SKM-1 treated with dmso at 0.1 percent for 144 hours (cell line): ENCODE data around the gene GPC3.

Source experiments
- DNase-seq: peaks from one replicate; lab custom pipeline; 2025; ENCODE audit not compliant: unreplicated experiment; lab: John Stamatoyannopoulos, UW

Gene GPC3

DNA sequence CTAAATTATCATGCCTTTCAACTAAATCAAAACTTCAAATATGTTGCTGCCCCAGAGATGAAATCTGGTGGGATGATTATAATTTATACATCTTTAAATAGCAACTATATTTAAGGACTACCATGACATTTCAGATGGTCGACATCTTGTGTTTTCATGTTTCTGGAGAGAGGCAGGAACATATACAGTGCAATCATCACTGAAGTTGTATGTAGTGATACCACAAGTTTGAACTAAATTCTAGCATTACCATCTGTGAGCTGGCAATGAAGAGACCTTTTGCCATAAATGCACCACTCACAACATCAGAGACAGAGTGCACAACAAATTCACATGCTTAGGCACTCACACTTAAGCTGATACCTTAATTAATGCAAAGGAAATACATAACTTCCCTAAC is 373.7 kb downstream of the GPC3 start:
- DNase-seq, result no peak

DNA sequence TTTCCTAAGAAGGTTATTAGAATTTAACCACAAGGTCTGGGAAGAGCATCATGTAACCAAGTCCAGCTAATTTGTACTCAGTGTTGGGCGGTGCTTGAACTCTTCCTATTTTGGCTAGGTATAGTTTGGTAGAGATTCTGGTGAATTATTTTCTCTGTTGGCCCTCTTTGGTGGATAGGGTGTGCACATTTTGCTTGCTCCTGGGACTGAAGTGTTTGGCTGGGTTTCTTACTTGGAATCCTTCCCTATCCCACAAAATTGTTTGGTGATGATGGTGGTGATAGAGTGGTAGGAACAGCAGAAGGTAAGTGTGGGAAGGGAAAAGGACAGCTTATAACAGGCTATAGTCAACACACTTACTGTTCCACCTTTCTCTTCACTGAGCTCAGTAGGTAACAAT is 375.3 kb downstream of the GPC3 start:
- no peak for DNase-seq

DNA sequence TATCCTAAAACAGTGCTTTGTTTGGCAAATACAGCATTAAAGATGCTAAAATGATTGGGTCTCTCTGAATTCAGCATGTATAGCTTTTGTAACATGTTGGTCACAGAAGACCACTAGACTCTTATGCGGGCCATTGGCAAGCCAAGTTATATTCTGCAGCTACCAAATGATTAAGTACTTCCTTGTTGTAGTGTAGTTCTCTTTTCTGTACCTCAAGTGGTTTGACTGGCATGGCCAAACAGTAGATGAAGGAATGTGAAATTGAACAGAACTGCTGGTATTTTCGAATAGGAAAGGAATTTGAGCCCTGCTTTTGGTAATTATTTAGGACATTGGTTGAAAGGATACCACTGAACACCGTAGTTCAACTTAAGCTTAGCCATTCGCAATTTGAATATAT is 376.2 kb downstream of the GPC3 start:
- no peak for DNase-seq

DNA sequence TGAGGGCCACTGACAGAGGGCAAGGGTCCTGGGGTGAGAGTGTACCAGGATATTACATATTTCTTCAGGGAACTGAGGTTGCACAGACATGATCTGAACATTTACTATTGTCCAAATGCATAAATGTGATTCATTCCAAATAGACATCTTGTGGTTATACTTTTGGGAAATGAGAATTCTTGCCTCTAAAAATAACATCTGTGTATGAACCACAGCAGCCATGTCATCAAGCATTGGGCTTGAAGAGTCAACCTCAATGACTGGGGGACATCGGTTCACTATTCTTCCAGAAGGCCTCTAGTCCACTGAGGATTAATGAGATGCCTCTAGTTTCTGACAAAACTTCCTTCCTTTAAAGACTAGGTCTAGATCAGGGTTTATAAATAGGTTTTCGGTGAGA is 377.0 kb downstream of the GPC3 start:
- DNase-seq, result no peak

DNA sequence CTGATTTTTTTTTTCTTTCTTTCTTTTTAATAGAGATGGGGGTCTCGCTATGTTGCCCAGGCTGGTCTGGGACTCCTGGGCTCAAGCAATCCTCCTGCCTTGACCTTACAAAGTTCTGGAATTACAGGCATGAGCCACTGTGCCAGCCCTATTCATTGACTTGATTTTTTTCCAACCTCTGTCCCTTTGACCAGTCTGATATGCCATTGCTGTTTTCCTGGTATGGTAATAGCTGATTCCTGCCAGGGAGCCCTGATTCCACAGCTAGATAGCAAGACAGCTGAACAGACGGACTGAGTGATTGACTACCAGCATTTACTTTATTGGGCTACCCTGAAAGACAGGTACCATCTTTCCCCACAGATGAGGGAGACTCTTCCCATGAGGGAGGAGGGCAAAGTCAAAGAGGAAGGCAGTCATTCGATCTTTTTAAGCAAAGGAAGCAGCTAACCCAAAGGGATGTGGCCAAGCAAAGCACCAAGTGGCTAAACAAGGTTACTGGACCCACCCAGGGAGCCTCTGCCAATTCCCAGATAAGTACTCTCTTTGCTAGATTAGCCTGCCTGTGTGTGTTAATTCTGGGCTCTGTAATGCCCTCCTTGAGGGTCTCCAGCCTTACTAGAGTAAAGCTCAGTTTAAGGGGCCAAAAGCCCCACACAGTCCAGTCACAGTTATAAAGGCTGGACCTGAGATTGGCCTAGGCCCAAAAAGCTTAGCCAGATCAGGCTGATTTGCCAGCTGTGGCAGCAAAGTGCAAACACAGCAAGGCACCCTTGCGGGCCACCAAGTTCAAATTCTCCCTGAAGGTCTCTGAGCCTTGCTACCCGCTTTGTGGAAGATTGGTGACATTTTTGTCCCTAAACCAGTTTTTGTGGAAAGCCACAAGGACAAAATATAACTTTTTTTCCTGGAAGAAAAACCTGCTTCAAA is 377.7 kb downstream of the GPC3 start:
- no peak for DNase-seq

DNA sequence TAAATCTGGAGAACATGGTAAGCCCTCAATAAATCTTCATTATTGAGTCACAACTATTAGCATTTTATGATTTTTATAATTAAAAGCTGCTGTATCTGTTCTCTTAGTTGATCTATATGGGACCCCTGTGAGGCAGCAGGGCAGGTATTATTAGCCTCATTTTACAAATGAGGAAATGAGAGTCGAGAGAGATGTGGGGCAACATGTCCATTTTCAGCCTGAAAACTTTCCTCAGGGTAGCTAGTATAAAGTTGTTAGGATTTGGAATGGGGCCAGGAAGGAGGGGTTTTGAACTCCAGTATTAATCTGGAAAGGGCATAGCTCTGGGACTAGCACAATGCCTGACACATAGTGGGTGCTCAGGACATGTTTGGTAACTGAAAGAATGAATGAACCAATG is 378.4 kb downstream of the GPC3 start:
- no peak for DNase-seq

DNA sequence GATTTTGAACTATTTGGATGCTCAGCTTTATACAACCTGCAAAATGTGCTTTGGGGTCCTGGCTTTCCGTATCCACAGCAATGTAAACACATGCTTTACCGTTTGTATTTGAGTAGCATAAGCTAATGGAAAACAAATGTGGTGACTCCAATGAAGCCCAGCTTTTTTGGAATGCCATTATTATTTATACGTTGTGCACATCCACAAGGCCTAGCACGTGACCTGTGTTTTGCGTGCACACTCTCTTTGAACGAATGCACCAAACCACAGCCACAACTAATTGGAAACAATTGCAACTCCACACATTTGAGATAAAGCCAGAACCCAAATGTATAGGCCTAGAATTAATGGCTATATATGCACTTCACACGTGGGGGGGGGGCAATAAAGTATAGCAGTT is 380.6 kb downstream of the GPC3 start:
- DNase-seq, result no peak

DNA sequence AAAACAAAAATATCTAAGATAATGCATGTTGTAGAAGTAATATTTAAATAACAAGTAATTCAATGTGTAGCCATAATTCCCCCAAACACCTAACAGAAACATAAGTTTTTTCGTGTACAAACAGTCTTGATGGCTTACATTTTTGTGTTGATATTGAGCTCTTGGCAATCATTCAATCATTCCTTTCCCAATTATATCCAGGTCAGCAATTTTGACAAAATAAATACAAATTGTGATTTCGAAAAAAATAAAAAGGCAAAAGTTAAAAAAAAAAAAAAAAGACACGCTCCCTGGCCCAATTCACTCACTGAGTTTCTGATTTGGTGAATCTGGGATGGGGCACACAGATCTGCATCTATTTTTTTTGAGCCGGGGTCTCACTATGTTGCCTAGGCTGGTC is 382.5 kb downstream of the GPC3 start:
- no peak for DNase-seq

DNA sequence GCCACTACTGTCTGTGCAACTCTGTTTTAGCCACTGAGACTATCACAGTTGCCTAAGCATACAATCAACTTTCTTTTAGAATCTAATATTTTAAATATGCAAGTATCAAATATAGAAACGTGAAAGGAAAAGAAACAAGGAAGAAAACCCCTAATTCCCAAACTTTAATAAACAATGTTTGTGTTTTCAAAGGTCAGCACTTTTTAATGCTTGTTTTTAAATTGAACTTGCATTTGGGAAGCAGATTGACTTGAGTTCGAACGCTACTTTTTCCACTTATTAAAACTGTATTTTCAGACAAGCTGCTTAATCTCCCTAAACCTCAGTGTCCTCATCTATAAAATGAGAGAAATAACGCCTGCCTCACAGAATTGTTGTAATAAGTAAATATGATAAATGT is 384.3 kb downstream of the GPC3 start:
- no peak for DNase-seq

DNA sequence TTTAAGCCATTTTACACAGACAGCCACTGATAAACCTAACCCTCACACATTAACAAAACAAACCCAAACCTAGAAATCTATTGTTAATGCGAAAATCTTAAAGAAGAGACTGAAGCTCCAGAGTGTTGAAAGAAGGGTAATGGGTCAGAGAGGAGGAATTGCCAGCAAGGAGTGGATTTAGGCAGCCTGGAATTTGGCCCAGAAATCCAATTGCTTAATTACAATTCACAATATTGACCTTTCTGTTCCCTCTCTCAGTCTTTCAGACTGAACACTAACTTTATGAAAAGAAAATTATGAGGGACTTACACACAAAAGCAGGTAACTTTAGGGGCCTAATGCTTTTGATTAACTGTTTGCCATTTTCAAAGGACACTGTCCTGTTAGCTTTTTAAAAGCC is 384.9 kb downstream of the GPC3 start:
- no peak for DNase-seq

DNA sequence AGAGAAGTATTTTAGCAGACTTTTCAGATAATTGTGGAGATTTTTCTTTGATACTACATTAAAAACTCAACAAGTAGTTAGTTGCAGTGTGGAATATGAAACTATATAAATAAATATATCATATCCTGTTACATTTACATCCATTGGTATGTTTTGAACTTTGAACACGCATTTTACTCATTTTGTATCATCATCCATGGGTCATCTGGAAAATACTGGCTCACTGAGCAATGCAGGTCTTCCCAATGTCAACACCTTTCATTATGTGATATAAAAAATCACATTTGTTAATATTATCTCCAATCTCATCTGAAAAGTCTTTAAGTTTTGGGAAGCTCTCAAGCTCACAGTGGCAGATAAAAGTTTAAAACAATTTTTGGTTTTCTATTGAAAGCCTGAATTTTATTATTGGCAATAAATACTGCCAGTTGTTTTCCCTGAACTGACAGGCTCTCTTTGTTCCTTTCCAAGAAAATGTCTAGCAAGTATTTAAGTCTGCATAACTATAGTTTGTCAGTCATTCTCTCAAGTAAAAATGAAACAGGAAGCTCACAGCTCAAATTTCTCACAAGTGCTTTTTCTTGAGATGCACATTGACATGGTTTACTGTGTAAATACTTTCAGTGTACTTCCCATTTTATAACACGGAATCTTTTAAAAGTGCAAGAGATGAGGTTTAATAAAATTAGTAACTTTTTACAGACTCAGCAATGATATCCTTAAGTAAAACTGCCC is 386.6 kb downstream of the GPC3 start:
- DNase-seq, result no peak

DNA sequence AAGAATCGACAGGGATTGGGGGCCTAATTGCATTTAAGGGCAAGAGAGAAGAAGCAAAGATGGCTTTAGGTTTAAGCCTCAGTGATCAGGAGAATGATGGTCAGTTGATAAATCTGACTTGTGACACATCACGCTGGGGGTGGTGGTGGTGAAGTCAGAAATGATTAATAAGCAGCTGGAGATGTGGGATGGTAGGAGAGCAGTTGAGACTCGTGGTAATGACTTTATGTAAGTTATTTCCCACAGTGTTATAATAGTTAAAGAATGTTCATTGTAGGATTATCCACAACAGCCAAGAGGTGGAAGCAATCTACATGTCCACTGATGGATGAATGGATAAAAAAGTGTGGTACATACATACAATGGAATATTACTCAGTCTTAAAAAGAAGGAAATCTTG is 391.2 kb downstream of the GPC3 start:
- DNase-seq, result no peak

DNA sequence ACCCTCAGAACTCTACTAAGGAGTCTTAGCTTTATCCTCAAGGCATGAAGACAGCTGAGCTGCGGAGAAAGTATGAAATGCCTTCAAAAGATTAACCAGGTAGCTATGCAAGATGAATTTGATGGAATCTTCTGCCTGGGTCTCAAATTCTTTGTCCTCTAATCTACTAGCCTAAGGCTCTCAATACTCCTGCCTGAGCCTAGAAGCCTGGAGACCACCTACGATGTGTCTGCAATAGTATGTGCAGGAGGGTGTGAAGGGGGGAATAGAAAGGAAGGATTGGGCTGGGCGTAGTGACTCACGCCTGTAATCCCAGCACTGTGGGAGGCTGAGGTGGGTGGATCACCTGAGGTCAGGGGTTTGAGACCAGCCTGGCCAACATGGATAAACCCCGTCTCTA is 391.9 kb downstream of the GPC3 start:
- no peak for DNase-seq

DNA sequence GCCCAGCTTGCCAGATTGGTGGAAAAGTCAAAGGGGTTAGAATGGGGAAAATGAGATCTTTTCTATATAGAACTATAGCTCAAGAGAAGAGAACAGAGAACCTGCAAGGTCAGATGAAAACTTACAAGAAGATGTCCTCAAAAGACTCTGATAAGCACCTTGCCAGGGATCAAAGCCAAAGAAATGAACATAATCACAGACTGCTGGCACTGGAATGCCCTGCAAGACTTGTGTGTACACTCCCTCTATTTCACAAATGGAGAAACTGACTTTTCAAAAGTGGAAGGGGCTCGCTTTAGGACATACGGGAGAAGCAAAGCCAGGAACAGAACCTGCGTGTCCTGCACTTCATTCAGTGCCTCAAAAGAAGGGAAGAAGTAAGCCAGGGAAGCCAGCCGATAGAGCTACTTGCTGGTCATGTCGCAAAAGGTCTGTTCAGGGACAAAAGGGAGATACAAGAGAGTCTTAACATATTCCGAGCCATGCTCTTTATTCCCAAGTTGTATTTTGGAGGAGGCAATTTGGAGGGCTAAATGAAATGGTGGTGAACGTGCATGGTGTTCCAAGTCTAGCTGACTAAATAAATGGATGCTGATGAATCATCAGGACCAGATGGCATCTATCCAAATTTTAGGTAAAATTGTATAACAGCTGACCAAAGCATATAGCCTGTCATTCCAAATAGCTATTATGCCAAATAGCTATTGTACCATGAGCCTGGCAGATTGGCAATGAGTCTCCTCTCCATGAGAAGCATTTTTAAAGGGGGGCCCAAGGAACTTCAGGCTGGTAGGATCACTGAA is 394.5 kb downstream of the GPC3 start:
- DNase-seq, result no peak

DNA sequence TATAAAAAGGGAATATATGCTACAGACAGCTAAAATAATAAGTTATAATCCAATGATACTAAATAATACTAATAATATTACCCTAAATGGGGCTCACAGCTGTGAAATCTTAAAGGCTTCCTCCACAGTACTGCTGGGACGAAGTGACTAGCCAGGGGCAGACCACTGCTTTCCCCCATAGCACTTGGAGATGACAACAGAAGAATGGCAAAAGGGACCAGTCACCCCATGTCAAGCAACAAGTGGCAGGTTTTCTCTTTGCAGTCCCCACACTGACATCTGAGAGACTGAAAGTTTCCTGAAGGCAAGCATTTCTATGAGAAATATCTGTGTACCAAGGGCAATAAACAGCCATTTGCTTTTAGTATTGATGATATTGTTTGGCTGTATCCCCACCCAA is 396.6 kb downstream of the GPC3 start:
- DNase-seq, result no peak

DNA sequence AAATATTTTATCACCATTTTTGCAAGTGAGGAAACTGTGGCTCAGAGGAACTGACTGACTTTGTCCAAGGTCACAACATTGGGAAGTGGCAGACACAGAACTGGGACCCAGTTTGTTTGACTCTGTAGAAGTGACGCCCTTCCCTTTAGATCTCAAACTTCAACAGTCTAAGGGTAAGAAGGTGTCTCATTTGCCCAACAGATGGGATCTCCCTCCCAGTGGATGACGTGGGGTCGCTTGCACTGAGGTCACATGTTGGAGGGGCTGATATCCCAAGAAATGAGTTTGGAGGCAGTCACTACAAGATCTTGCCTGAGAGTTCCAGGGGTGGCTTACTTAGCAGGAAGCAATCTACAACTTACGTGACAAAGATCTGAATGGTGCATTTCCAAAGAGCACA is 397.6 kb downstream of the GPC3 start:
- DNase-seq, result no peak

DNA sequence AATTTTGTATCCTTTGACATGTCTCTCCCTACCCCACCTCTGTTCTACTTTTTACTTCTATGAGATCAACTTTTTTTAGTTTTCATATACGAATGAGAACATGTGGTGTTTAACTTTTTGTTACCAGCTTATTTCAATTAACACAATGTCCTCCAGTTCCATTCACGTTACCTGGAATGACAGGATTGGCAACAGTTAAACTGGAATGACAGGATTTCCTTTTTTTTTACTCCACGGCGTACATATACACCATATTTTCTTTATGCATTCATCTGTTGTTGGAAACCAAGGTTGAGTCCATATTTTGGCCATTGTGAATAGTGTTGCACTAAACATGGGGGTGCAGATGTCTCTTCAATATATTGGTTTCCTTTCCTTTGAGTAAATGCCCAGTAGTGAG is 398.3 kb downstream of the GPC3 start:
- no peak for DNase-seq

DNA sequence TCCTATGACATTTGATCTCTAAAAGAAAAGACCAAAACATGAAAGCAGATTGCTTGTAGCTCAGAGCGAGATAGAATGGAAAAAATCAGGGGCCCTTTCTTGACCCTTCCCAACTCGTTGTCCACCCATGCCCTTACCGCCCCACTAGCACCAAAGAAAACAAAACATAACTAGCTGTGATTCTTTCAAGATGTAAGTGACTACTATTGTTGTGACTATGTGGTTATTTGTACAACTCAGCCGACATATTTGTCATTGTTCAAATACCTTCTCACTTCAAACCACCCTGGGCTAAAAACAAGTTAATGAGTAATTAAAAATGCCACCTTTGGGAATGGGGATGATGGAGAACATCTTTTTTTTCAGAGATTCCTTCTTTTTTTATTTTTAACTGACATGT is 399.0 kb downstream of the GPC3 start:
- no peak for DNase-seq

DNA sequence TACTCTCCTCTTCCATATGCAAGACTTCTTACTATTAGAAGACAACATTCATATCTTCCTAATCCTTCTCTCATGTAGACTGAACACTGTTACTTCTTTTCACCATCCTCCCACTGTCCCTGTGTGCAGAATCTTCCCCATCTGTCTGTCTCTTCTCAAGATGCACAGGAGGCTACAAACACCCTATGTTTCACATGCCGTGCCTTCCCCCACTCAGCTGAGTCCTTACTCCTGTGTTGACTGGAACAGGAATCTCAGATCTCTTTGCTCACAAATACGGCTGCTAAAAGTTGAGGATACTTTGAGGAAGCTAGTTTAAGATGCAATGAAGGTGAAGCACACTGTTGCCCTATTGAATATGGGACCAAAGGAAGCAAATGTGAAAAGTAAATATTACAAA is 401.6 kb downstream of the GPC3 start:
- DNase-seq, result no peak

DNA sequence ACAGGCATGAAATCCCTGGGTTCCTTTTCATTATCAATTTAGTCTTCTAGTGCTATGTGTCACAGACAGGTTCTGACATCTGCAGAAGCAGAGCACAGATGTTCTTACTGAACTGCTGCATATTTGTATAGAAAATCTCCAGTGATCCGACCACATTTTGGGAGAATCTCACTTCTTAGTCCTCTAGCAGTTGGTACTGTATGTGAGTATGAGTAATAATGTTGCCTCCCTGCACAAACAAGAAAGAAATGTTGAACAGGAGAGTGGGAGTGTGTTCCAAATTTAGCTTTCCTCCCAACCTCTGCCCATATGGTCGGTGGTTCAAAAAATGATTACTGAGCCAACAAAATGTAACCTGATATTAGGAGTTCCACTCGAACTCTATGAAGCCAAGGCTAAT is 404.8 kb downstream of the GPC3 start:
- no peak for DNase-seq

DNA sequence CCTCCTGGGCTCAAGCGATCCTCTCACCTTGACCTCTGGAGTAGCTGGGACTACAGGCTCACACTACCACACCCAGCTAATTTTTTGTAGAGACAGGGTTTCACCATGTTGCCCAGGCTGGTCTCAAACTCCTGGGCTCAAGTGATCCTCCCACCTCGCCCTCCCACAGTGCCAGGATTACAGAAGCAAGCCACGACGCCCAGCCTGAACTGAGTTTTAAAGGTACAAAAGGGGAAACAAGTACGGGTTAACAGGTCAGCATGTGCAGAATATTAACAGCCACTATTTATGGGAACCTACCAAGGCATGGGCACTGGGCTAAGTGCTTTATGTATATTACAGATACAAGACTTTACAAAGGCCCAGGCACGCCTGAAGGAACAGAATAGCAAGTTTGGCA is 405.8 kb downstream of the GPC3 start:
- no peak for DNase-seq

DNA sequence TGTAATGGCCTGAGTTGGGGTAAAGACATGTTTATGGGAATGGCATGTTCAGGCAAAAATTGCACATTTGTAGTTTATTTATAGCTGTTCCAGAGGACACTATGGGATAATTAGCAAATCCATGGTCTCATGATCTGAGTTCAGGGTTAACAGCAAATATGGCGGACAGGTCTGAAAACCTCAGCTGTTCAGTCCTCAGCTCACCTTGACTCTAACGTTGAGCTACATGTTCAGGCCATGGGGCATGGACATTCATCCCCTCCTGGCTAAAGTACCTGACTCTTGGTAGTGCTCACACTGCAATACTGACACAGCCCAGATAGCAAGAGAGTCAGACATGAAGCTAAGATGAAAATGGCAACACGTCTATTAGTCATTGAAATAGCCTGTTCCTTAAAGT is 408.5 kb downstream of the GPC3 start:
- DNase-seq, result no peak
